ENCODE measurements around the gene POLR1G. TPM values are rescaled to one million over a fixed set of nuclear protein-coding genes. Genes with fewer than 3 reads are reported as not detected.

POLR1G gene
- total RNA-seq = 1 to 10 TPM; 1.9 TPM
- polyA plus RNA-seq = 1 to 10 TPM; 1.1 to 2.4 TPM

DNA sequence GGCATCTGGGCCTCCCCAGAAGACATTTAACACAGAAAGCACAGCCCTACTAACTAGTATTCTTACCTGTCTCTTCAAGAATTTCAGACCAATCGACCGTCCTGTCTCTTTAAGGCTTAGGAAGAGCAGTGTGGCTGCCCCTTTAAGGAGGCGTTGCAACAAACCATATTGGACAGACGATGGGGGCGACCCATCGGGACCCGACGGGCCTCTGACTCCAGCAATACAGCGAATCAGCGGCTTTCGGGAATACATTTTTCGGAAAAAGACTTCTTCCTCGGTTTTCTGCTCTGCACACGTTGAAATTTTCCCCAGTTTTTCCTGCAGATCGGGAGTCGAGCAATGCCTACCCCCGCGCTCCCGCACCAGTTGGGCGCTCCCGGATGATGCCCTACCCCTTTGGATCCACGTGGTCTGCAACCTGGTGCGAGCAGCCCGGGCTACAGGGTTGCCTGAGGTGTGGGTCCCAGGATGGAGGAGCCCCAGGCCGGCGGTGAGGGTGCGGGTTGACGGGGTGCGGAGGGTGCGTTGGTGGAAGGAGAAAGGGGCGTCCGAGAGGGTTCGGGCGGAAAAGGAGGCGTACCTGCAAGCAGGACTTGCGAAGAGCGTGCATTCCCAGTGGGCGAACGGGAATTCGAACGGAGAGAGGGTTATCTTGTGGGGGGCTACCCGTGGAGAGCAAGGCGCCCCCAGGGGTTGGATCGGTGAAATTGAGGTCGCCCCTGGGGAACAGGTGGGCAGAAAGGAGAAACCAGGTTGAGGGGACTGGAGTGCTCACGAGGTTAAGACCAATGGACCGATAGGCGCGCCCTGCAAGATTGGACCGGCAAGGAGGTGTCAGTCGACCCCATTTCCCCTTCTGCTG lies at the start of gene POLR1G:
POLR1G (plus strand) TSS at position 419 of the 865 bp plus-strand sequence; CDS start at position 472, 53 bp downstream.
- WGBS = under 1% methylated on average over 51 of the region's 51 CpGs
- Histone ChIP-seq H3K27me3 (ENCODE audit: control insufficient read depth in 4 of 4, insufficient read depth in 4 of 4, low read length in 3 of 4) (no peaks in the 10 kb centered on the region), H3K27ac (ENCODE audit: low read depth in 1 of 2, low read length in 2 of 2) (peak within 1 kb of the TSS; percentile 96 to 97), H3K4me1 (ENCODE audit: control insufficient read depth in 4 of 4, insufficient read depth in 4 of 4, low read length in 3 of 4) (peaks cover 10 to 35% (median 23%) of the 10 kb centered on the region in 4 donors), H3K9me3 (ENCODE audit: control insufficient read depth in 4 of 4, low read length in 3 of 4) (no peaks in the 10 kb centered on the region), H3K36me3 (ENCODE audit: control insufficient read depth in 4 of 4, insufficient read depth in 3 of 4, low read depth in 1 of 4, low read length in 3 of 4) (peaks cover 0 to 2% (median 0%) of the 10 kb centered on the region in 4 donors), H3K4me3 (ENCODE audit: low read depth in 1 of 3, low read length in 3 of 3) (peak within 1 kb of the TSS; percentile 48 to 82 (median 75)), H3K9ac (ENCODE audit: low read depth in 1 of 2, low read length in 2 of 2) (peak within 1 kb of the TSS; percentile 73 to 83)
- TF ChIP-seq, protein P1, sequence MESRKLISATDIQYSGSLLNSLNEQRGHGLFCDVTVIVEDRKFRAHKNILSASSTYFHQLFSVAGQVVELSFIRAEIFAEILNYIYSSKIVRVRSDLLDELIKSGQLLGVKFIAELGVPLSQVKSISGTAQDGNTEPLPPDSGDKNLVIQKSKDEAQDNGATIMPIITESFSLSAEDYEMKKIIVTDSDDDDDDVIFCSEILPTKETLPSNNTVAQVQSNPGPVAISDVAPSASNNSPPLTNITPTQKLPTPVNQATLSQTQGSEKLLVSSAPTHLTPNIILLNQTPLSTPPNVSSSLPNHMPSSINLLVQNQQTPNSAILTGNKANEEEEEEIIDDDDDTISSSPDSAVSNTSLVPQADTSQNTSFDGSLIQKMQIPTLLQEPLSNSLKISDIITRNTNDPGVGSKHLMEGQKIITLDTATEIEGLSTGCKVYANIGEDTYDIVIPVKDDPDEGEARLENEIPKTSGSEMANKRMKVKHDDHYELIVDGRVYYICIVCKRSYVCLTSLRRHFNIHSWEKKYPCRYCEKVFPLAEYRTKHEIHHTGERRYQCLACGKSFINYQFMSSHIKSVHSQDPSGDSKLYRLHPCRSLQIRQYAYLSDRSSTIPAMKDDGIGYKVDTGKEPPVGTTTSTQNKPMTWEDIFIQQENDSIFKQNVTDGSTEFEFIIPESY (IDR thresholded peaks at IDR 0.05) = no peak
- no peak for TF ChIP-seq NR2F2 (IDR thresholded peaks at IDR 0.05)
- TF ChIP-seq JUND (IDR thresholded peaks at IDR 0.05) = peak in 1 of 2 donors; percentile 60
- TF ChIP-seq RXRA (IDR thresholded peaks at IDR 0.05) = peak; percentile 36 to 37
- peak in 1 of 2 donors; percentile 22 for TF ChIP-seq HNF4A (conservative IDR thresholded peaks at IDR 0.05)
- no peak for TF ChIP-seq TAF1 (conservative IDR thresholded peaks at IDR 0.05)
- TF ChIP-seq HNF4G (IDR thresholded peaks at IDR 0.05) = no peak
- TF ChIP-seq, protein P2, sequence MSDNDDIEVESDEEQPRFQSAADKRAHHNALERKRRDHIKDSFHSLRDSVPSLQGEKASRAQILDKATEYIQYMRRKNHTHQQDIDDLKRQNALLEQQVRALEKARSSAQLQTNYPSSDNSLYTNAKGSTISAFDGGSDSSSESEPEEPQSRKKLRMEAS (IDR thresholded peaks at IDR 0.05) = peak; percentile 100
- TF ChIP-seq RAD21 (IDR thresholded peaks at IDR 0.05) = no peak
- TF ChIP-seq FOXA1 (IDR thresholded peaks at IDR 0.05) = no peak
- no peak for TF ChIP-seq CTCF (IDR thresholded peaks at IDR 0.05; ENCODE audit: low read depth, low read length, missing input control)
- peak; percentile 74 for TF ChIP-seq SP1 (IDR thresholded peaks at IDR 0.05)
- peak in 1 of 2 donors; percentile 75 for TF ChIP-seq GABPA (IDR thresholded peaks at IDR 0.05 in 1 of 2, conservative IDR thresholded peaks at IDR 0.05 in 1 of 2)
- TF ChIP-seq EGR1 (IDR thresholded peaks at IDR 0.05; ENCODE audit: low read depth in 2 of 2) = peak; percentile 71 to 90
- peak; percentile 31 for TF ChIP-seq REST (IDR thresholded peaks at IDR 0.05)
- peak; percentile 69 for TF ChIP-seq YY1 (IDR thresholded peaks at IDR 0.05)
- TF ChIP-seq FOXA2 (IDR thresholded peaks at IDR 0.05) = no peak
- TF ChIP-seq, protein P3, sequence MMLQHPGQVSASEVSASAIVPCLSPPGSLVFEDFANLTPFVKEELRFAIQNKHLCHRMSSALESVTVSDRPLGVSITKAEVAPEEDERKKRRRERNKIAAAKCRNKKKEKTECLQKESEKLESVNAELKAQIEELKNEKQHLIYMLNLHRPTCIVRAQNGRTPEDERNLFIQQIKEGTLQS (IDR thresholded peaks at IDR 0.05) = no peak
- peak; percentile 84 for DNase-seq (ENCODE audit: low spot score)
